GM12878 (cell line): ENCODE data around the gene SLC49A4. TPM values are rescaled to one million over a fixed set of nuclear protein-coding genes. Genes with fewer than 3 reads are reported as not detected.

Experiments
- ATAC-seq: fragments of 200-7000 bp; cut with Tn5 transposase; 3 replicates; pipeline ENCODE4 v1.9.1; 2020; ENCODE audit warnings: mild to moderate bottlenecking, moderate library complexity
- BruUV-seq: library from RNA; stranded (reverse); fragments of 400-500 nt; replicated peaks from 2 replicates; lab custom pipeline; 2021; lab: Mats Ljungman, UMichigan
- CTCF ChIA-PET: fragments of 300-600 bp; sonication (Branson Sonifier 250); formaldehyde crosslinking; extraction: SDS; loops from one replicate; lab custom pipeline; 2021; ENCODE audit warnings: inconsistent platforms; lab: Yijun Ruan, JAX
- POLR2A ChIA-PET: fragments of 350-600 bp; formaldehyde crosslinking; extraction: SDS; loops from one replicate; lab custom pipeline; 2021; ENCODE audit warnings: inconsistent platforms; lab: Charles Lee
- RAD21 ChIA-PET: fragments of 300-600 bp; sonication (Branson Sonifier 250); formaldehyde crosslinking; loops from one replicate; lab custom pipeline; 2023; ENCODE audit warnings: antibody characterized with exemption; ENCODE audit not compliant: unreplicated experiment; lab: Charles Lee
- SMC1A ChIA-PET: fragments of 300-600 bp; sonication (Branson Sonifier 250); formaldehyde crosslinking; loops from one replicate; lab custom pipeline; 2023; ENCODE audit not compliant: unreplicated experiment, uncharacterized antibody; lab: Charles Lee
- DNase-seq: peaks from one replicate; pipeline ENCODE4 v3.0.0-alpha.2; 2011; ENCODE audit warnings: low read depth, low spot score
- FAIRE-seq: peaks from 3 replicates; lab custom pipeline; 2011; peaks lifted over from hg19 to GRCh38; lab: Jason Lieb, UNC
- H2AFZ ChIP-seq: 2 replicates; pipeline ENCODE4 v1.6.0; 2011; ENCODE audit warnings: low read depth, low read length, control low read depth; ENCODE audit not compliant: control insufficient read depth
- H3K27ac ChIP-seq: 2 replicates; pipeline ENCODE4 v1.5.1; 2011; ENCODE audit warnings: control low read depth; ENCODE audit not compliant: control insufficient read depth, insufficient read depth
- H3K27me3 ChIP-seq, 2 experiments: replicated peaks in 1 of 2; 2 replicates each; pipeline versions ENCODE4 v1.6.0 to v1.6.1; 2011; ENCODE audit warnings: low read length in 1 of 2; ENCODE audit not compliant: control insufficient read depth in 2 of 2, insufficient read depth in 2 of 2
- H3K36me3 ChIP-seq, 2 experiments: 2 replicates each; pipeline ENCODE4 v1.5.1; 2011; ENCODE audit warnings: low read length in 1 of 2; ENCODE audit not compliant: control insufficient read depth in 2 of 2, insufficient read depth in 2 of 2
- H3K4me1 ChIP-seq: 2 replicates; pipeline ENCODE4 v1.6.1; 2011; ENCODE audit warnings: mild to moderate bottlenecking, low read length, moderate library complexity, mixed read lengths; ENCODE audit not compliant: control insufficient read depth, insufficient read depth
- H3K4me2 ChIP-seq: 2 replicates; pipeline ENCODE4 v1.6.0; 2011; ENCODE audit warnings: control low read depth; ENCODE audit not compliant: control insufficient read depth, insufficient read depth
- H3K4me3 ChIP-seq: fragments of 200-600 bp; sonication (generic); 2 replicates; pipeline ENCODE4 v1.5.1; 2016
- H3K79me2 ChIP-seq: 2 replicates; pipeline ENCODE4 v1.6.0; 2011; ENCODE audit warnings: low read length; ENCODE audit not compliant: control insufficient read depth, insufficient read depth
- H3K9ac ChIP-seq: 2 replicates; pipeline ENCODE4 v1.8.0; 2011; ENCODE audit warnings: low read length, control low read depth, mixed read lengths; ENCODE audit not compliant: control insufficient read depth, insufficient read depth
- H3K9me3 ChIP-seq: replicated peaks from 3 replicates; pipeline ENCODE4 v1.5.1; 2011; ENCODE audit warnings: mild to moderate bottlenecking, low read length; ENCODE audit not compliant: control insufficient read depth, insufficient read depth
- H4K20me1 ChIP-seq: 2 replicates; pipeline ENCODE4 v1.6.0; 2011; ENCODE audit not compliant: control insufficient read depth, insufficient read depth
- BACH1 ChIP-seq: fragments of 450-650 bp; IDR thresholded peaks from 2 replicates; pipeline ENCODE4 v1.6.1; 2017; ENCODE audit warnings: mild to moderate bottlenecking, borderline replicate concordance
- CEBPB ChIP-seq, 2 experiments: fragments of 150-350 bp in 1 of 2; IDR thresholded peaks; 2 replicates each; pipeline ENCODE4 v1.6.1; 2012 to 2014; ENCODE audit warnings: low read depth in 2 of 2, low read length in 2 of 2, borderline replicate concordance in 1 of 2, inconsistent platforms in 1 of 2
- CHD2 ChIP-seq: IDR thresholded peaks from 2 replicates; pipeline ENCODE4 v1.6.1; 2011; ENCODE audit warnings: low read depth, low read length, improper control_type of control experiment, borderline replicate concordance
- IKZF2 ChIP-seq, 2 experiments: fragments of 450-650 bp; IDR thresholded peaks; 2 replicates each; pipeline ENCODE4 v1.6.1; 2017; ENCODE audit warnings: mild to moderate bottlenecking in 2 of 2, moderate library complexity in 2 of 2
- JUNB ChIP-seq: IDR thresholded peaks from 2 replicates; pipeline ENCODE4 v1.6.1; 2016; ENCODE audit warnings: antibody characterized with exemption, mild to moderate bottlenecking
- NFIC ChIP-seq: IDR thresholded peaks from 2 replicates; pipeline ENCODE4 v1.6.1; 2012; ENCODE audit warnings: low read depth, mild to moderate bottlenecking, inconsistent platforms, low read length, moderate library complexity
- NR2F1 ChIP-seq: fragments of 450-650 bp; conservative IDR thresholded peaks from 2 replicates; pipeline ENCODE4 v1.6.1; 2017; ENCODE audit warnings: mild to moderate bottlenecking
- PAX8 ChIP-seq: fragments of 450-650 bp; IDR thresholded peaks from 2 replicates; pipeline ENCODE4 v1.6.1; 2017; ENCODE audit warnings: mild to moderate bottlenecking, moderate library complexity
- RELB ChIP-seq: fragments of 450-650 bp; IDR thresholded peaks from 2 replicates; pipeline ENCODE4 v1.6.1; 2017; ENCODE audit warnings: low read depth, mild to moderate bottlenecking, moderate library complexity
- TCF12 ChIP-seq: IDR thresholded peaks from 2 replicates; pipeline ENCODE4 v1.6.1; 2011; ENCODE audit warnings: low read depth, mild to moderate bottlenecking, low read length
- ZSCAN29 ChIP-seq: fragments of 450-650 bp; IDR thresholded peaks from 2 replicates; pipeline ENCODE4 v1.6.1; 2017; ENCODE audit warnings: mild to moderate bottlenecking, moderate library complexity
- WGBS: methylation state at CpG from one replicate; pipeline ENCODE4 v1.1.6; 2016; ENCODE audit warnings: low lambda C conversion rate; ENCODE audit not compliant: insufficient replicate concordance, insufficient coverage; ENCODE audit errors: missing lambda C conversion rate; 5-methylcytosine and 5-hydroxymethylcytosine counted together
- in situ Hi-C: fragments of 300-500 bp; cut with MboI; formaldehyde crosslinking; loops from 9 replicates; pipeline ENCODE4 v1.14.3; 2018; ENCODE audit warnings: mixed read lengths
- intact Hi-C: fragments of 100-400 bp; cut with micrococcal nuclease; formaldehyde crosslinking; loops from one replicate; pipeline ENCODE4 v1.14.2; 2022; ENCODE audit not compliant: unreplicated experiment
- polyA plus RNA-seq, 11 experiments: library from polyadenylated mRNA; depleted of rRNA in 4 of 11; unstranded in 6 of 11; stranded (reverse) in 5 of 11; fragments of >200 nt; fragmentation: Nextera tagmentation in 4 of 11; fragmentation: Illumina TruSeq in 1 of 11; extraction: Ambion mirVana in 4 of 11; extraction: Trizol in 1 of 11; gene quantifications; 1 replicate in 1 of 11; 2 replicates in 10 of 11; pipeline versions ENCODE4 v1.2.1 to v1.2.3, GENCODE V29; 2011 to 2016; ENCODE audit warnings: inconsistent platforms in 2 of 11, missing spikeins in 2 of 11, low read depth in 1 of 11
- total RNA-seq, 4 experiments: library from RNA; depleted of rRNA in 3 of 4; stranded (reverse); fragments of >200 nt in 3 of 4; fragmentation: Illumina TruSeq in 1 of 4; extraction: Trizol in 1 of 4; gene quantifications; 2 replicates each; pipeline versions ENCODE4 v1.2.1 to v1.2.3, GENCODE V29; 2013 to 2021
- TF ChIP-seq, protein P1 (sequence below): fragments of 450-650 bp; IDR thresholded peaks from 2 replicates; pipeline ENCODE4 v1.6.1; 2016; ENCODE audit warnings: mild to moderate bottlenecking

The SLC49A4 gene
- total and polyA plus RNA-seq, 10 of the 15 experiments (the other 5 are each of a cell fraction or from before 2014, with no cell fraction given): 0.48 to 2.2 (median 1.4) TPM

DNA sequence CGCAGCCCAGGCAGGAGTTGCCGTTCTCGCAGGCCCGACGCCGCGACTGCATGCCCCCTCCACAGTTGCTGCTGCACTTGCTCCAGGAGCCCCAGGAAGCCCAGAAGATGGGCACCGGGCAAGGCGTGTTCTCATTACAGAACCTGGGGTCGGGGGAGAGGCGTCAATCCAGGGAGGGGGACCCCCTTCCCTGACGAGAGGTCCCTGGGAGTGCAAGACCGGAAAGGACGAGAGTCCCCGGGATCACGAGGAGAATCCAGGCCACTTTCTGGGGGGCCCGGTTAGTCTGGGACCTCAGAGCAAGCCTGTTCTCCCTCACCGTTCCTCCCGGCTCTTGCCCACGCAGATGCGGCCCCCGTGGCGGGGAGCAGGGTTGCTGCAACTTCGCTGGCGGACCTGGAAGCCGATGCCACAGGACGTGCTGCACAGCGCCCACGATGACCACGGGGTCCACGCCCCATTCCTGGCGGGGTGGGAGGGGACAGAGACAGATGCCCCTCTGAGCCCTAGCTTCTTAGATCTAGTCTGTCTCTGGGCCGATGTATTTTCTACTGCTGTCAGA lies 118.8 kb downstream of the SLC49A4 start:
- POLR2A ChIA-PET: no interaction called here
- H2AFZ ChIP-seq: no peak overlapping the region
- no peak for ATAC-seq

More for the DNA sequence above, 118.8 kb downstream of the SLC49A4 start:
- H3K27me3 ChIP-seq: 0 out of 4 replicates have a peak, but pooled peaks cover 0 to 2% of the 10 kb centered on the region in 2 experiments
- ChIA-PET CTCF (no interaction called here), SMC1A (no interaction called here), RAD21 (no interaction called here)
- in situ Hi-C loops: no loop called here
- H3K4me3 ChIP-seq: no peak overlapping the region
- WGBS: 74% methylated on average over 33 of the region's 33 CpGs
- no peaks in the 10 kb centered on the region for H3K9me3 ChIP-seq
- no peak for DNase-seq
- no peak overlapping the region for H3K4me2 ChIP-seq
- TF ChIP-seq IKZF2 (IDR thresholded peaks at IDR 0.05): no peak
- no peak for TF ChIP-seq NFIC
- TF ChIP-seq JUNB: no peak
- TF ChIP-seq TCF12: no peak
- no peak for TF ChIP-seq PAX8
- TF ChIP-seq, protein P1, sequence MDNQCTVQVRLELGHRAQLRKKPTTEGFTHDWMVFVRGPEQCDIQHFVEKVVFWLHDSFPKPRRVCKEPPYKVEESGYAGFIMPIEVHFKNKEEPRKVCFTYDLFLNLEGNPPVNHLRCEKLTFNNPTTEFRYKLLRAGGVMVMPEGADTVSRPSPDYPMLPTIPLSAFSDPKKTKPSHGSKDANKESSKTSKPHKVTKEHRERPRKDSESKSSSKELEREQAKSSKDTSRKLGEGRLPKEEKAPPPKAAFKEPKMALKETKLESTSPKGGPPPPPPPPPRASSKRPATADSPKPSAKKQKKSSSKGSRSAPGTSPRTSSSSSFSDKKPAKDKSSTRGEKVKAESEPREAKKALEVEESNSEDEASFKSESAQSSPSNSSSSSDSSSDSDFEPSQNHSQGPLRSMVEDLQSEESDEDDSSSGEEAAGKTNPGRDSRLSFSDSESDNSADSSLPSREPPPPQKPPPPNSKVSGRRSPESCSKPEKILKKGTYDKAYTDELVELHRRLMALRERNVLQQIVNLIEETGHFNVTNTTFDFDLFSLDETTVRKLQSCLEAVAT: no peak
- TF ChIP-seq CHD2: no peak
- TF ChIP-seq CEBPB (IDR thresholded peaks at IDR 0.05; ENCODE audit: borderline replicate concordance in 1 of 2, low read depth in 2 of 2, low read length in 2 of 2): no peak
- no peak for TF ChIP-seq NR2F1
- no peak for TF ChIP-seq ZSCAN29
- no peak for TF ChIP-seq RELB
- no peak for TF ChIP-seq BACH1
- TF ChIP-seq, all 136 proteins: peak for 0
- H3K4me1 ChIP-seq: peaks cover 2% of the 10 kb centered on the region; the same call in 1 of the 2 replicates
- no peak overlapping the region for H3K27ac ChIP-seq
- intact Hi-C loops: no loop called here
- BruUV-seq: no TSS peak
- H3K79me2 ChIP-seq: no peaks in the 10 kb centered on the region
- FAIRE-seq: no peak
- H4K20me1 ChIP-seq: no peaks in the 10 kb centered on the region
- H3K36me3 ChIP-seq: no peaks in the 10 kb centered on the region
- H3K9ac ChIP-seq: no peak overlapping the region
